ENCODE data around the gene CADM4. TPM values are rescaled to one million over a fixed set of nuclear protein-coding genes. Genes with fewer than 3 reads are reported as not detected.

Gene CADM4
- total and polyA plus RNA-seq, 2 of the 8 experiments (the other 6 are each of a cell fraction or from before 2014, with no cell fraction given) = 13.5 to 25.0 TPM

DNA sequence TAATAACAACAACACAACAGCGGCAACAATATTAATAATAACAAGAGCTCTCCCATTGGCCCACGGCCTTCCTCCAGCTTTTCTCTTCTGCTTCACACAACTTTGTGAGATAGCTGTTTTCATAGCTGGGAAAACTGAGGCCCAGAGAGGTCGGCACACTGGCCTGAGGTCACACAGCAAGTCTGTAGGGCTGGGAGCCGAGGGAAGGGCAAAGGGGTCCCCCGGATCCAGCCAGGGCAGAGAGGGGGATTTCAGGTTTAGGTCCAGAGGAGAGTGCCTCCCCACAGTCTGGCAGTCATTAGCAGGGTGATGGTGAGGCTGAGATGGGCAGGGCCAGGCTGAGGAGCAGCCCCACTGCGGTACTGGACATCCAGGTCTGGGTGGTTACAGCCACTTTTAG is 9.0 kb upstream of the CADM4 start:
- CTCF ChIA-PET (ENCODE audit: partially characterized antibody) = interaction anchor here (1.1 to 1.4 kb wide), 2 partner anchors 14 to 18 kb away, joined by 3 to 5 read pairs; no protein-coding TSS in a partner anchor
- no peaks in the 10 kb centered on the region; a peak in 1 of 7 replicates for H3K4me1 ChIP-seq (replicated peaks in 1 of 4; ENCODE audit: control insufficient read depth in 3 of 4, insufficient read depth in 4 of 4, low read length in 3 of 4)
- no peaks in the 10 kb centered on the region for H3K27me3 ChIP-seq (replicated peaks in 1 of 4; ENCODE audit: control insufficient read depth in 3 of 4, extremely low read depth in 1 of 4, insufficient read depth in 3 of 4, low read length in 3 of 4)
- TF ChIP-seq, protein P1, sequence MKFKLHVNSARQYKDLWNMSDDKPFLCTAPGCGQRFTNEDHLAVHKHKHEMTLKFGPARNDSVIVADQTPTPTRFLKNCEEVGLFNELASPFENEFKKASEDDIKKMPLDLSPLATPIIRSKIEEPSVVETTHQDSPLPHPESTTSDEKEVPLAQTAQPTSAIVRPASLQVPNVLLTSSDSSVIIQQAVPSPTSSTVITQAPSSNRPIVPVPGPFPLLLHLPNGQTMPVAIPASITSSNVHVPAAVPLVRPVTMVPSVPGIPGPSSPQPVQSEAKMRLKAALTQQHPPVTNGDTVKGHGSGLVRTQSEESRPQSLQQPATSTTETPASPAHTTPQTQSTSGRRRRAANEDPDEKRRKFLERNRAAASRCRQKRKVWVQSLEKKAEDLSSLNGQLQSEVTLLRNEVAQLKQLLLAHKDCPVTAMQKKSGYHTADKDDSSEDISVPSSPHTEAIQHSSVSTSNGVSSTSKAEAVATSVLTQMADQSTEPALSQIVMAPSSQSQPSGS (IDR thresholded peaks at IDR 0.05; ENCODE audit: low read length) = no peak
- TF ChIP-seq BRCA1 (IDR thresholded peaks at IDR 0.05; ENCODE audit: low read depth, low read length) (no peak), RNF2 (IDR thresholded peaks at IDR 0.05; ENCODE audit: borderline replicate concordance, low read depth, low read length, missing control alignments, poor library complexity, severe bottlenecking) (no peak), CBX8 (IDR thresholded peaks at IDR 0.05; ENCODE audit: borderline replicate concordance, low read depth, low read length) (no peak), CTBP2 (IDR thresholded peaks at IDR 0.05; ENCODE audit: borderline replicate concordance, insufficient read depth, insufficient read length, low read length) (no peak), NRF1 (IDR thresholded peaks at IDR 0.05; ENCODE audit: low read depth, low read length) (no peak), CREB1 (IDR thresholded peaks at IDR 0.05) (no peak), ASH2L (IDR thresholded peaks at IDR 0.05; ENCODE audit: low read length) (no peak), EZH2 (IDR thresholded peaks at IDR 0.05; ENCODE audit: low read depth, low read length, severe bottlenecking) (no peak), NANOG (IDR thresholded peaks at IDR 0.05; ENCODE audit: insufficient read depth, low read depth, low read length, poor library complexity, severe bottlenecking) (no peak), TCF12 (IDR thresholded peaks at IDR 0.05; ENCODE audit: low read depth, low read length) (no peak), JUN (IDR thresholded peaks at IDR 0.05; ENCODE audit: low read depth, low read length) (no peak)

More for the DNA sequence above, 9.0 kb upstream of the CADM4 start:
- Histone ChIP-seq H3K9me3 (ENCODE audit: insufficient read depth in 2 of 2, low read depth in 1 of 2, low read length in 1 of 2) (no peaks in the 10 kb centered on the region; a peak in 1 of 4 replicates), H3K9ac (replicated peaks in 1 of 4; ENCODE audit: extremely low read depth in 1 of 4, low read depth in 3 of 4, low read length in 3 of 4) (no peak overlapping the region), H3K4me2 (ENCODE audit: insufficient read depth in 1 of 2, low read depth in 2 of 2, low read length in 2 of 2) (no peak overlapping the region), H4K91ac (replicated peaks; ENCODE audit: insufficient read length, low read length) (no peak overlapping the region), H3K79me1 (ENCODE audit: low read depth, low read length) (no peaks in the 10 kb centered on the region), H2BK5ac (ENCODE audit: low read depth, low read length) (no peak overlapping the region), H2BK12ac (ENCODE audit: low read depth, low read length) (no peak overlapping the region), H3K27ac (ENCODE audit: low read depth, low read length) (no peak overlapping the region), H3K36me3 (ENCODE audit: control insufficient read depth in 2 of 4, insufficient read depth in 4 of 4, low read length in 3 of 4) (peaks cover 4 to 14% (median 6%) of the 10 kb centered on the region in 4 experiments; a peak in 5 of 8 replicates), H4K8ac (ENCODE audit: extremely low read depth, insufficient read depth, low read length) (no peak overlapping the region), H2AK5ac (ENCODE audit: low read depth, low read length) (no peak overlapping the region), H3K18ac (ENCODE audit: extremely low read depth, low read length) (no peak overlapping the region), H3K4ac (replicated peaks; ENCODE audit: insufficient read length, low read depth, low read length) (no peak overlapping the region), H2BK120ac (replicated peaks; ENCODE audit: low read depth, low read length) (no peak overlapping the region), H3K79me2 (ENCODE audit: control insufficient read depth in 1 of 2, insufficient read depth in 2 of 2, low read length in 2 of 2) (no peaks in the 10 kb centered on the region), H4K20me1 (replicated peaks in 1 of 2; ENCODE audit: control insufficient read depth in 1 of 2, insufficient read depth in 2 of 2, low read length in 2 of 2) (no peaks in the 10 kb centered on the region), H3K23me2 (ENCODE audit: low read depth, low read length) (no peaks in the 10 kb centered on the region), H2BK20ac (ENCODE audit: low read length) (no peak overlapping the region), H4K5ac (ENCODE audit: insufficient read length, low read depth, low read length) (no peak overlapping the region), H3K14ac (ENCODE audit: insufficient read length) (no peak overlapping the region), H2BK15ac (ENCODE audit: low read length) (no peak overlapping the region), H2AFZ (ENCODE audit: low read length) (no peak overlapping the region), H3K4me3 (ENCODE audit: extremely low read depth in 1 of 4, insufficient read depth in 2 of 4, low read depth in 3 of 4, low read length in 4 of 4) (no peak overlapping the region), H3K23ac (ENCODE audit: insufficient read length) (no peak overlapping the region), H3K56ac (replicated peaks; ENCODE audit: insufficient read length, low read depth, low read length) (no peak overlapping the region)
- 93% methylated on average over 5 of the region's 6 CpGs; no CpG with 5 or more reads in 1 of the 2 experiments for WGBS, 2 experiments (ENCODE audit: extremely low coverage in 1 of 2, insufficient coverage in 1 of 2, insufficient read length in 1 of 2, insufficient replicate concordance in 2 of 2, low coverage in 1 of 2, low lambda C conversion rate in 2 of 2, missing lambda C conversion rate in 1 of 2)
- POLR2A ChIA-PET (ENCODE audit: partially characterized antibody) = interaction anchor here (1.1 kb wide), 1 partner anchor 20 kb away, joined by 3 read pairs; no protein-coding TSS in a partner anchor
- FAIRE-seq (no peak), DNase-seq (ENCODE audit: low read depth in 1 of 2, low spot score in 2 of 2) (no peak)
